GM18511 (cell line): ENCODE results near the gene MRPL50.

Experiments used
- ATAC-seq: cut with Tn5 transposase; IDR thresholded peaks from one replicate; pipeline ENCODE4 v1.9.1; 2021; ENCODE audit warnings: mild to moderate bottlenecking, moderate library complexity; ENCODE audit not compliant: unreplicated experiment

The MRPL50 gene

GRCh38 chr9:101398068-101398929, at the start of gene MRPL50, which contains the start of gene ZNF189:
Gene MRPL50, minus strand, starts transcription at chr9:101398618. Its CDS starts 26 bp downstream, at chr9:101398592.
Gene ZNF189, plus strand, starts transcription at chr9:101398851. Its CDS starts 306 bp downstream, at chr9:101399157.
- ATAC-seq, result peak; percentile 98

GRCh38 chr9:101446732-101447131, 48.3 kb upstream of the MRPL50 start:
- no peak for ATAC-seq

GRCh38 chr9:101445353-101446029, 47.1 kb upstream of the MRPL50 start:
- ATAC-seq, result no peak

GRCh38 chr9:101443364-101443771, 45.0 kb upstream of the MRPL50 start:
- ATAC-seq, result no peak

GRCh38 chr9:101442736-101443135, 44.3 kb upstream of the MRPL50 start:
- no peak for ATAC-seq

- ATAC-seq, result no peak
Observed at GRCh38 chr9:101442318-101442717, 43.9 kb upstream of the MRPL50 start.

GRCh38 chr9:101440714-101441230, 42.4 kb upstream of the MRPL50 start:
- no peak for ATAC-seq

- peak; percentile 65 for ATAC-seq
Observed at GRCh38 chr9:101438523-101438922, 40.1 kb upstream of the MRPL50 start.

GRCh38 chr9:101437806-101438232, 39.4 kb upstream of the MRPL50 start:
- no peak for ATAC-seq

- no peak for ATAC-seq
Observed at GRCh38 chr9:101435601-101436079, 37.2 kb upstream of the MRPL50 start, which contains the start of gene ALDOB. Gene ALDOB, minus strand, starts transcription at chr9:101435774. Its CDS starts 4,887 bp downstream, at chr9:101430887.

- ATAC-seq, result no peak
Observed at GRCh38 chr9:101434998-101435397, 36.6 kb upstream of the MRPL50 start.

GRCh38 chr9:101433229-101433628, 34.8 kb upstream of the MRPL50 start:
- ATAC-seq, result no peak

- no peak for ATAC-seq
Observed at GRCh38 chr9:101432740-101433139, 34.3 kb upstream of the MRPL50 start.

- no peak for ATAC-seq
Observed at GRCh38 chr9:101432171-101432570, 33.8 kb upstream of the MRPL50 start.

GRCh38 chr9:101429736-101430135, 31.3 kb upstream of the MRPL50 start:
- ATAC-seq, result no peak

GRCh38 chr9:101428909-101429308, 30.5 kb upstream of the MRPL50 start:
- ATAC-seq, result no peak

GRCh38 chr9:101427957-101428655, 29.7 kb upstream of the MRPL50 start:
- peak; percentile 83 for ATAC-seq

- no peak for ATAC-seq
Observed at GRCh38 chr9:101427358-101427757, 28.9 kb upstream of the MRPL50 start.

GRCh38 chr9:101421653-101422065, 23.2 kb upstream of the MRPL50 start:
- ATAC-seq, result no peak

GRCh38 chr9:101419863-101420262, 21.4 kb upstream of the MRPL50 start:
- no peak for ATAC-seq
